ENCODE measurements around the gene USP6NL. TPM values are rescaled to one million over a fixed set of nuclear protein-coding genes. Genes with fewer than 3 reads are reported as not detected.

Gene USP6NL
- polyA plus RNA-seq, 1 of the 3 experiments (the other 2 are of a cell fraction): 8.9 TPM

- 68% methylated on average over 11 of the region's 11 CpGs for WGBS (ENCODE audit: low lambda C conversion rate)
- peaks cover 31% of the 10 kb centered on the region for H3K79me2 ChIP-seq (ENCODE audit: insufficient read depth)
- peak overlapping the region; percentile 87 to 99 for H3K4me3 ChIP-seq (ENCODE audit: low read depth in 2 of 2, low read length in 1 of 2)
- H3K27ac ChIP-seq (ENCODE audit: low read depth in 2 of 2, low read length in 1 of 2): peak overlapping the region in 1 of 2 experiments; percentile 69; a peak in 2 of 4 replicates
- H2AFZ ChIP-seq (ENCODE audit: low read depth): peak overlapping the region; percentile 99; the same call in 1 of the 2 replicates
- no peaks in the 10 kb centered on the region for H3K36me3 ChIP-seq (replicated peaks in 1 of 2; ENCODE audit: control insufficient read depth in 1 of 2, insufficient read depth in 2 of 2, low read length in 1 of 2)
- no peaks in the 10 kb centered on the region for H3K27me3 ChIP-seq (ENCODE audit: insufficient read depth)
- POLR2A ChIA-PET: no interaction called here
- peak overlapping the region; percentile 87 for H3K4me2 ChIP-seq
- peaks cover 10 to 17% of the 10 kb centered on the region in 2 experiments for H3K4me1 ChIP-seq (ENCODE audit: control insufficient read depth in 1 of 2, insufficient read depth in 2 of 2, low read depth in 1 of 2, low read length in 1 of 2)
- H3K9ac ChIP-seq: peak overlapping the region; percentile 65
- CTCF ChIA-PET: interaction anchor here (0.6 to 1.4 kb wide), 2 partner anchors 72 to 108 kb away, joined by 3 to 4 read pairs; no protein-coding TSS in a partner anchor
- peaks cover 19% of the 10 kb centered on the region for H4K20me1 ChIP-seq (ENCODE audit: insufficient read depth)
- H3K9me3 ChIP-seq: no peaks in the 10 kb centered on the region
- no peak for DNase-seq
- H3K9me2 ChIP-seq: no peaks in the 10 kb centered on the region
- TF ChIP-seq FOXJ3 (CRISPR knock-in tag; IDR thresholded peaks at IDR 0.05) (no peak), CTCF (IDR thresholded peaks at IDR 0.05) (no peak), REST (IDR thresholded peaks at IDR 0.05; ENCODE audit: low read depth, low read length) (no peak), USF2 (IDR thresholded peaks at IDR 0.05; ENCODE audit: borderline replicate concordance, low read depth, low read length) (no peak), RXRA (IDR thresholded peaks at IDR 0.05; ENCODE audit: borderline replicate concordance, low read depth) (no peak), EZH2phosphoT487 (IDR thresholded peaks at IDR 0.05; ENCODE audit: borderline replicate concordance, low read depth) (no peak), NRF1 (IDR thresholded peaks at IDR 0.05; ENCODE audit: low read depth, low read length) (no peak), SMC3 (IDR thresholded peaks at IDR 0.05; ENCODE audit: low read depth, low read length) (no peak), GATA2 (CRISPR knock-in tag; IDR thresholded peaks at IDR 0.05) (no peak)
- H3F3A ChIP-seq (replicated peaks; ENCODE audit: insufficient read depth): peaks cover 7% of the 10 kb centered on the region
Observed at GRCh38 chr10:11612021-11613001, 861 bp upstream of the USP6NL start.
